PFSK-1 (cell line): Measurements from ENCODE around the gene NKX2-3.

Experiments used
- FOXP2 ChIP-seq: optimal IDR thresholded peaks from 2 replicates; pipeline ENCODE3; 2011; ENCODE audit warnings: borderline replicate concordance, control low read depth, inconsistent platforms; ENCODE audit not compliant: insufficient read depth; ENCODE audit errors: extremely low read length, extremely low read depth
- POLR2AphosphoS5 ChIP-seq: IDR thresholded peaks from 2 replicates; pipeline ENCODE4 v1.6.1; 2012; ENCODE audit warnings: low read depth, mild to moderate bottlenecking, control low read depth, low read length, moderate library complexity
- REST ChIP-seq, 2 experiments: IDR thresholded peaks; 2 replicates each; pipeline versions ENCODE4 v1.6.1 to v1.8.0; 2011 to 2012; ENCODE audit warnings: low read depth in 2 of 2, low read length in 2 of 2, control low read depth in 1 of 2, inconsistent platforms in 1 of 2, mild to moderate bottlenecking in 1 of 2, moderate library complexity in 1 of 2; ENCODE audit not compliant: insufficient read depth in 1 of 2
- SIN3A ChIP-seq: IDR thresholded peaks from 2 replicates; pipeline ENCODE4 v1.6.1; 2012; ENCODE audit warnings: mild to moderate bottlenecking, low read length, moderate library complexity, borderline replicate concordance; ENCODE audit not compliant: insufficient read depth
- TAF1 ChIP-seq: IDR thresholded peaks from 2 replicates; pipeline ENCODE4 v1.6.1; 2012; ENCODE audit warnings: low read length, control low read depth, borderline replicate concordance; ENCODE audit not compliant: insufficient read depth

NKX2-3 gene

GRCh38 chr10:99557044-99557443 is 24.3 kb downstream of the NKX2-3 start:
- TF ChIP-seq SIN3A (no peak), FOXP2 (no peak), REST (IDR thresholded peaks at IDR 0.05; ENCODE audit: insufficient read depth in 1 of 2, low read depth in 2 of 2, low read length in 2 of 2) (no peak), TAF1 (no peak), POLR2AphosphoS5 (no peak)

GRCh38 chr10:99558708-99559107 is 26.0 kb downstream of the NKX2-3 start:
- no peak for TF ChIP-seq FOXP2
- TF ChIP-seq SIN3A = no peak
- TF ChIP-seq TAF1 = no peak
- TF ChIP-seq POLR2AphosphoS5 = no peak
- no peak for TF ChIP-seq REST (IDR thresholded peaks at IDR 0.05; ENCODE audit: insufficient read depth in 1 of 2, low read depth in 2 of 2, low read length in 2 of 2)

- TF ChIP-seq SIN3A (no peak), FOXP2 (no peak), POLR2AphosphoS5 (no peak), TAF1 (no peak), REST (IDR thresholded peaks at IDR 0.05; ENCODE audit: insufficient read depth in 1 of 2, low read depth in 2 of 2, low read length in 2 of 2) (no peak)
Observed at GRCh38 chr10:99560277-99561126, 27.8 kb downstream of the NKX2-3 start.

- TF ChIP-seq REST (IDR thresholded peaks at IDR 0.05; ENCODE audit: insufficient read depth in 1 of 2, low read depth in 2 of 2, low read length in 2 of 2) (no peak), SIN3A (no peak), FOXP2 (no peak), TAF1 (no peak), POLR2AphosphoS5 (no peak)
Observed at GRCh38 chr10:99562631-99563030, 29.9 kb downstream of the NKX2-3 start.
